ENCODE measurements around the gene NOL6. TPM values are rescaled to one million over a fixed set of nuclear protein-coding genes. Genes with fewer than 3 reads are reported as not detected.

Gene NOL6
- total and polyA plus RNA-seq, 2 experiments from 2014 or later: 25.0 to 58.4 TPM

DNA sequence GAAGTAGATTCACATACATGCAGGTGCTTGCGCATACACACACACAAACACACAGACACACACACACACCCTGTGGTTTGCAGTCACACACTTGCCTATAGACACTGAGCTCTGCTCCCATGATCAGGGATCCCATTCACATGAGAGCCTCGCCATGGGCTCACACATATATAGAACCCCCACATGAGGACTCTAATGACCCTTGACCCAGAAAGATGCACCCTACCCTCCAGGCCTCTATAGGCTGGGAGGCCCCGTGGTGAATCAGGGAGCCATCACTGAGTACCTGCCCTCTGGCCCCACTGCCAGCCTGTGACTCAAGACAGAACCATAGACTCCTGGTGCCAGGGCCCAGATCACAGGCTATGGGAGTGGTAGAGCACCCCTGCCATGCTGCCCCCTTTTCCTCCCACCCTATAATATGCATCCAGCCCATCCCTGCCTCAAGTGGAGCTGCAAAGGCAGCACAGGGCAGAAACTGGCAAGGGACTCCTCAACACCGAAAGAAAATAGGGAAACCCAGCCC, 23.0 kb downstream of the NOL6 start:
- ATAC-seq (no peak), DNase-seq (ENCODE audit: low spot score) (no peak)
- Mint-ChIP-seq H3K27me3 (ENCODE audit: insufficient read depth, low read depth, poor library complexity) (peaks cover 36% of the 10 kb centered on the region), H3K9me3 (no peaks in the 10 kb centered on the region), H3K27ac (no peak overlapping the region), H3K36me3 (ENCODE audit: low read depth) (no peaks in the 10 kb centered on the region), H3K4me3 (no peak overlapping the region), H3K4me1 (peaks cover 32% of the 10 kb centered on the region)
- Histone ChIP-seq H3F3A (replicated peaks; ENCODE audit: low read depth) (0 out of 2 replicates have a peak, but pooled peaks cover 8% of the 10 kb centered on the region), H3K9me2 (ENCODE audit: insufficient read depth) (no peaks in the 10 kb centered on the region), H3K27ac (ENCODE audit: low read depth) (no peak overlapping the region), H3K4me2 (no peak overlapping the region), H3K4me3 (no peak overlapping the region), H3K36me3 (ENCODE audit: insufficient read depth) (no peaks in the 10 kb centered on the region), H3K4me1 (ENCODE audit: insufficient read depth) (peaks cover 28% of the 10 kb centered on the region), H2AFZ (no peak overlapping the region), H3K27me3 (ENCODE audit: insufficient read depth) (peaks cover 26% of the 10 kb centered on the region), H4K20me1 (replicated peaks; ENCODE audit: insufficient read depth) (no peaks in the 10 kb centered on the region), H3K79me2 (replicated peaks; ENCODE audit: insufficient read depth) (no peaks in the 10 kb centered on the region)
- TF ChIP-seq JUNB (IDR thresholded peaks at IDR 0.05; ENCODE audit: unreplicated experiment): no peak
- TF ChIP-seq POLR2AphosphoS5 (IDR thresholded peaks at IDR 0.05; ENCODE audit: low read depth): no peak
- no peak for TF ChIP-seq STAT1 (IDR thresholded peaks at IDR 0.05; ENCODE audit: unreplicated experiment)
- TF ChIP-seq, protein P1, sequence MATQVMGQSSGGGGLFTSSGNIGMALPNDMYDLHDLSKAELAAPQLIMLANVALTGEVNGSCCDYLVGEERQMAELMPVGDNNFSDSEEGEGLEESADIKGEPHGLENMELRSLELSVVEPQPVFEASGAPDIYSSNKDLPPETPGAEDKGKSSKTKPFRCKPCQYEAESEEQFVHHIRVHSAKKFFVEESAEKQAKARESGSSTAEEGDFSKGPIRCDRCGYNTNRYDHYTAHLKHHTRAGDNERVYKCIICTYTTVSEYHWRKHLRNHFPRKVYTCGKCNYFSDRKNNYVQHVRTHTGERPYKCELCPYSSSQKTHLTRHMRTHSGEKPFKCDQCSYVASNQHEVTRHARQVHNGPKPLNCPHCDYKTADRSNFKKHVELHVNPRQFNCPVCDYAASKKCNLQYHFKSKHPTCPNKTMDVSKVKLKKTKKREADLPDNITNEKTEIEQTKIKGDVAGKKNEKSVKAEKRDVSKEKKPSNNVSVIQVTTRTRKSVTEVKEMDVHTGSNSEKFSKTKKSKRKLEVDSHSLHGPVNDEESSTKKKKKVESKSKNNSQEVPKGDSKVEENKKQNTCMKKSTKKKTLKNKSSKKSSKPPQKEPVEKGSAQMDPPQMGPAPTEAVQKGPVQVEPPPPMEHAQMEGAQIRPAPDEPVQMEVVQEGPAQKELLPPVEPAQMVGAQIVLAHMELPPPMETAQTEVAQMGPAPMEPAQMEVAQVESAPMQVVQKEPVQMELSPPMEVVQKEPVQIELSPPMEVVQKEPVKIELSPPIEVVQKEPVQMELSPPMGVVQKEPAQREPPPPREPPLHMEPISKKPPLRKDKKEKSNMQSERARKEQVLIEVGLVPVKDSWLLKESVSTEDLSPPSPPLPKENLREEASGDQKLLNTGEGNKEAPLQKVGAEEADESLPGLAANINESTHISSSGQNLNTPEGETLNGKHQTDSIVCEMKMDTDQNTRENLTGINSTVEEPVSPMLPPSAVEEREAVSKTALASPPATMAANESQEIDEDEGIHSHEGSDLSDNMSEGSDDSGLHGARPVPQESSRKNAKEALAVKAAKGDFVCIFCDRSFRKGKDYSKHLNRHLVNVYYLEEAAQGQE (IDR thresholded peaks at IDR 0.05; ENCODE audit: unreplicated experiment): no peak
- no peak for TF ChIP-seq EZH2 (IDR thresholded peaks at IDR 0.05; ENCODE audit: low read depth, unreplicated experiment)
- no peak for TF ChIP-seq ZNF114 (CRISPR knock-in tag; IDR thresholded peaks at IDR 0.05)
- no peak for TF ChIP-seq NANOG (IDR thresholded peaks at IDR 0.05; ENCODE audit: borderline replicate concordance)
- TF ChIP-seq, protein P2, sequence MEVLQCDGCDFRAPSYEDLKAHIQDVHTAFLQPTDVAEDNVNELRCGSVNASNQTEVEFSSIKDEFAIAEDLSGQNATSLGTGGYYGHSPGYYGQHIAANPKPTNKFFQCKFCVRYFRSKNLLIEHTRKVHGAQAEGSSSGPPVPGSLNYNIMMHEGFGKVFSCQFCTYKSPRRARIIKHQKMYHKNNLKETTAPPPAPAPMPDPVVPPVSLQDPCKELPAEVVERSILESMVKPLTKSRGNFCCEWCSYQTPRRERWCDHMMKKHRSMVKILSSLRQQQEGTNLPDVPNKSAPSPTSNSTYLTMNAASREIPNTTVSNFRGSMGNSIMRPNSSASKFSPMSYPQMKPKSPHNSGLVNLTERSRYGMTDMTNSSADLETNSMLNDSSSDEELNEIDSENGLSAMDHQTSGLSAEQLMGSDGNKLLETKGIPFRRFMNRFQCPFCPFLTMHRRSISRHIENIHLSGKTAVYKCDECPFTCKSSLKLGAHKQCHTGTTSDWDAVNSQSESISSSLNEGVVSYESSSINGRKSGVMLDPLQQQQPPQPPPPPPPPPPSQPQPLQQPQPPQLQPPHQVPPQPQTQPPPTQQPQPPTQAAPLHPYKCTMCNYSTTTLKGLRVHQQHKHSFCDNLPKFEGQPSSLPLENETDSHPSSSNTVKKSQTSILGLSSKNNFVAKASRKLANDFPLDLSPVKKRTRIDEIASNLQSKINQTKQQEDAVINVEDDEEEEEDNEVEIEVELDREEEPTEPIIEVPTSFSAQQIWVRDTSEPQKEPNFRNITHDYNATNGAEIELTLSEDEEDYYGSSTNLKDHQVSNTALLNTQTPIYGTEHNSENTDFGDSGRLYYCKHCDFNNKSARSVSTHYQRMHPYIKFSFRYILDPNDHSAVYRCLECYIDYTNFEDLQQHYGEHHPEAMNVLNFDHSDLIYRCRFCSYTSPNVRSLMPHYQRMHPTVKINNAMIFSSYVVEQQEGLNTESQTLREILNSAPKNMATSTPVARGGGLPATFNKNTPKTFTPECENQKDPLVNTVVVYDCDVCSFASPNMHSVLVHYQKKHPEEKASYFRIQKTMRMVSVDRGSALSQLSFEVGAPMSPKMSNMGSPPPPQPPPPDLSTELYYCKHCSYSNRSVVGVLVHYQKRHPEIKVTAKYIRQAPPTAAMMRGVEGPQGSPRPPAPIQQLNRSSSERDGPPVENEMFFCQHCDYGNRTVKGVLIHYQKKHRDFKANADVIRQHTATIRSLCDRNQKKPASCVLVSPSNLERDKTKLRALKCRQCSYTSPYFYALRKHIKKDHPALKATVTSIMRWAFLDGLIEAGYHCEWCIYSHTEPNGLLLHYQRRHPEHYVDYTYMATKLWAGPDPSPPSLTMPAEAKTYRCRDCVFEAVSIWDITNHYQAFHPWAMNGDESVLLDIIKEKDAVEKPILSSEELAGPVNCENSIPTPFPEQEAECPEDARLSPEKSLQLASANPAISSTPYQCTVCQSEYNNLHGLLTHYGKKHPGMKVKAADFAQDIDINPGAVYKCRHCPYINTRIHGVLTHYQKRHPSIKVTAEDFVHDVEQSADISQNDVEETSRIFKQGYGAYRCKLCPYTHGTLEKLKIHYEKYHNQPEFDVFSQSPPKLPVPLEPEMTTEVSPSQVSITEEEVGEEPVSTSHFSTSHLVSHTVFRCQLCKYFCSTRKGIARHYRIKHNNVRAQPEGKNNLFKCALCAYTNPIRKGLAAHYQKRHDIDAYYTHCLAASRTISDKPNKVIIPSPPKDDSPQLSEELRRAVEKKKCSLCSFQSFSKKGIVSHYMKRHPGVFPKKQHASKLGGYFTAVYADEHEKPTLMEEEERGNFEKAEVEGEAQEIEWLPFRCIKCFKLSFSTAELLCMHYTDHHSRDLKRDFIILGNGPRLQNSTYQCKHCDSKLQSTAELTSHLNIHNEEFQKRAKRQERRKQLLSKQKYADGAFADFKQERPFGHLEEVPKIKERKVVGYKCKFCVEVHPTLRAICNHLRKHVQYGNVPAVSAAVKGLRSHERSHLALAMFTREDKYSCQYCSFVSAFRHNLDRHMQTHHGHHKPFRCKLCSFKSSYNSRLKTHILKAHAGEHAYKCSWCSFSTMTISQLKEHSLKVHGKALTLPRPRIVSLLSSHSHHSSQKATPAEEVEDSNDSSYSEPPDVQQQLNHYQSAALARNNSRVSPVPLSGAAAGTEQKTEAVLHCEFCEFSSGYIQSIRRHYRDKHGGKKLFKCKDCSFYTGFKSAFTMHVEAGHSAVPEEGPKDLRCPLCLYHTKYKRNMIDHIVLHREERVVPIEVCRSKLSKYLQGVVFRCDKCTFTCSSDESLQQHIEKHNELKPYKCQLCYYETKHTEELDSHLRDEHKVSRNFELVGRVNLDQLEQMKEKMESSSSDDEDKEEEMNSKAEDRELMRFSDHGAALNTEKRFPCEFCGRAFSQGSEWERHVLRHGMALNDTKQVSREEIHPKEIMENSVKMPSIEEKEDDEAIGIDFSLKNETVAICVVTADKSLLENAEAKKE (CRISPR knock-in tag; IDR thresholded peaks at IDR 0.05): no peak
- TF ChIP-seq, protein P3, sequence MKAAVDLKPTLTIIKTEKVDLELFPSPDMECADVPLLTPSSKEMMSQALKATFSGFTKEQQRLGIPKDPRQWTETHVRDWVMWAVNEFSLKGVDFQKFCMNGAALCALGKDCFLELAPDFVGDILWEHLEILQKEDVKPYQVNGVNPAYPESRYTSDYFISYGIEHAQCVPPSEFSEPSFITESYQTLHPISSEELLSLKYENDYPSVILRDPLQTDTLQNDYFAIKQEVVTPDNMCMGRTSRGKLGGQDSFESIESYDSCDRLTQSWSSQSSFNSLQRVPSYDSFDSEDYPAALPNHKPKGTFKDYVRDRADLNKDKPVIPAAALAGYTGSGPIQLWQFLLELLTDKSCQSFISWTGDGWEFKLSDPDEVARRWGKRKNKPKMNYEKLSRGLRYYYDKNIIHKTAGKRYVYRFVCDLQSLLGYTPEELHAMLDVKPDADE (IDR thresholded peaks at IDR 0.05): no peak
- no peak for TF ChIP-seq ZNF331 (CRISPR knock-in tag; IDR thresholded peaks at IDR 0.05; ENCODE audit: low read depth)
- no peak for TF ChIP-seq CREB1 (CRISPR knock-in tag; IDR thresholded peaks at IDR 0.05; ENCODE audit: low read depth)
- TF ChIP-seq, protein P4, sequence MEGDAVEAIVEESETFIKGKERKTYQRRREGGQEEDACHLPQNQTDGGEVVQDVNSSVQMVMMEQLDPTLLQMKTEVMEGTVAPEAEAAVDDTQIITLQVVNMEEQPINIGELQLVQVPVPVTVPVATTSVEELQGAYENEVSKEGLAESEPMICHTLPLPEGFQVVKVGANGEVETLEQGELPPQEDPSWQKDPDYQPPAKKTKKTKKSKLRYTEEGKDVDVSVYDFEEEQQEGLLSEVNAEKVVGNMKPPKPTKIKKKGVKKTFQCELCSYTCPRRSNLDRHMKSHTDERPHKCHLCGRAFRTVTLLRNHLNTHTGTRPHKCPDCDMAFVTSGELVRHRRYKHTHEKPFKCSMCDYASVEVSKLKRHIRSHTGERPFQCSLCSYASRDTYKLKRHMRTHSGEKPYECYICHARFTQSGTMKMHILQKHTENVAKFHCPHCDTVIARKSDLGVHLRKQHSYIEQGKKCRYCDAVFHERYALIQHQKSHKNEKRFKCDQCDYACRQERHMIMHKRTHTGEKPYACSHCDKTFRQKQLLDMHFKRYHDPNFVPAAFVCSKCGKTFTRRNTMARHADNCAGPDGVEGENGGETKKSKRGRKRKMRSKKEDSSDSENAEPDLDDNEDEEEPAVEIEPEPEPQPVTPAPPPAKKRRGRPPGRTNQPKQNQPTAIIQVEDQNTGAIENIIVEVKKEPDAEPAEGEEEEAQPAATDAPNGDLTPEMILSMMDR (conservative IDR thresholded peaks at IDR 0.05; ENCODE audit: low read depth in 2 of 2): no peak
- TF ChIP-seq EZH2phosphoT487 (IDR thresholded peaks at IDR 0.05; ENCODE audit: unreplicated experiment): no peak

Measured in GM23338 (cell line).